H7 (cell line): ENCODE measurements around the gene RAPGEF5. TPM values are rescaled to one million over a fixed set of nuclear protein-coding genes. Genes with fewer than 3 reads are reported as not detected.

Source experiments
- DNase-seq: peaks from one replicate; pipeline ENCODE4 v3.0.0; 2012
- H3K27me3 ChIP-seq: 2 replicates; pipeline ENCODE4 v1.6.0; 2011; ENCODE audit warnings: mild to moderate bottlenecking, low read length; ENCODE audit not compliant: control insufficient read depth, insufficient read depth
- H3K36me3 ChIP-seq: replicated peaks from 2 replicates; pipeline ENCODE4 v1.5.1; 2011; ENCODE audit warnings: low read length; ENCODE audit not compliant: control insufficient read depth, insufficient read depth
- H3K4me3 ChIP-seq: 2 replicates; pipeline ENCODE4 v1.5.1; 2011; ENCODE audit warnings: low read depth, mild to moderate bottlenecking, control low read depth, low read length, moderate library complexity; ENCODE audit not compliant: insufficient read depth
- total RNA-seq: library from RNA; depleted of rRNA; stranded (reverse); fragments of >200 nt; shearing (Covaris generic); gene quantifications from 2 replicates; pipeline ENCODE4 v1.2.3, GENCODE V29; 2014

The RAPGEF5 gene
- total RNA-seq, 1 experiment from 2014 or later, result 4.2 TPM

- Histone ChIP-seq H3K4me3 (no peak overlapping the region), H3K36me3 (no peaks in the 10 kb centered on the region), H3K27me3 (no peaks in the 10 kb centered on the region)
- DNase-seq, result no peak
Observed at GRCh38 chr7:22231141-22231540, 125.8 kb downstream of the RAPGEF5 start.

- no peak overlapping the region for H3K4me3 ChIP-seq
- H3K36me3 ChIP-seq, result no peaks in the 10 kb centered on the region
- no peaks in the 10 kb centered on the region for H3K27me3 ChIP-seq
- DNase-seq, result no peak
Observed at GRCh38 chr7:22230238-22230637, 126.7 kb downstream of the RAPGEF5 start.

GRCh38 chr7:22229148-22229547, 127.8 kb downstream of the RAPGEF5 start:
- Histone ChIP-seq H3K27me3 (no peaks in the 10 kb centered on the region), H3K4me3 (no peak overlapping the region), H3K36me3 (no peaks in the 10 kb centered on the region)
- no peak for DNase-seq

GRCh38 chr7:22223807-22224206, 133.1 kb downstream of the RAPGEF5 start:
- DNase-seq, result no peak
- Histone ChIP-seq H3K4me3 (no peak overlapping the region), H3K27me3 (no peaks in the 10 kb centered on the region), H3K36me3 (no peaks in the 10 kb centered on the region)

DNA sequence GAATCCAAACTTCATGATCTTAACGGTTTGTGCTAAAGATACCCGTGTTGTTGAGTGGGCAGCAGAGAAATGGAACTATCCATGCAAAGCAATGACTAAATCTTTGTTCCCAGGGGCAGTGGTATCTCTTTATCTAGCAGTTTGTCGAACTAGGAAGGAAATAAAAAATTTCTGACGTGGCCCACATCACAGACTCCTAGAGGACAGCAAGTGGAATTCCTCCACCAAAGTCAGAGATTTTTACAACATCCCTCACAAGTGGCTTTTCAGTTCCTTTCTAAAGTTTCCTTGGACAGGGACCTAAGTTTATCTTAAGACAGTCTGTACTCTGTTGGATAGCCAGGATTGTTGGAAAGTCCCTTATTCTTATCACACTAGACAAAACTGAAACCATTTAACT, 136.0 kb downstream of the RAPGEF5 start:
- Histone ChIP-seq H3K27me3 (no peaks in the 10 kb centered on the region), H3K4me3 (no peak overlapping the region), H3K36me3 (no peaks in the 10 kb centered on the region)
- DNase-seq, result no peak

GRCh38 chr7:22219739-22220493, 137.0 kb downstream of the RAPGEF5 start:
- H3K4me3 ChIP-seq, result no peak overlapping the region
- no peaks in the 10 kb centered on the region for H3K36me3 ChIP-seq
- H3K27me3 ChIP-seq, result no peaks in the 10 kb centered on the region
- no peak for DNase-seq

- no peak for DNase-seq
- no peak overlapping the region for H3K4me3 ChIP-seq
- no peaks in the 10 kb centered on the region for H3K27me3 ChIP-seq
- H3K36me3 ChIP-seq, result no peaks in the 10 kb centered on the region
Observed at GRCh38 chr7:22219036-22219435, 137.9 kb downstream of the RAPGEF5 start.

DNA sequence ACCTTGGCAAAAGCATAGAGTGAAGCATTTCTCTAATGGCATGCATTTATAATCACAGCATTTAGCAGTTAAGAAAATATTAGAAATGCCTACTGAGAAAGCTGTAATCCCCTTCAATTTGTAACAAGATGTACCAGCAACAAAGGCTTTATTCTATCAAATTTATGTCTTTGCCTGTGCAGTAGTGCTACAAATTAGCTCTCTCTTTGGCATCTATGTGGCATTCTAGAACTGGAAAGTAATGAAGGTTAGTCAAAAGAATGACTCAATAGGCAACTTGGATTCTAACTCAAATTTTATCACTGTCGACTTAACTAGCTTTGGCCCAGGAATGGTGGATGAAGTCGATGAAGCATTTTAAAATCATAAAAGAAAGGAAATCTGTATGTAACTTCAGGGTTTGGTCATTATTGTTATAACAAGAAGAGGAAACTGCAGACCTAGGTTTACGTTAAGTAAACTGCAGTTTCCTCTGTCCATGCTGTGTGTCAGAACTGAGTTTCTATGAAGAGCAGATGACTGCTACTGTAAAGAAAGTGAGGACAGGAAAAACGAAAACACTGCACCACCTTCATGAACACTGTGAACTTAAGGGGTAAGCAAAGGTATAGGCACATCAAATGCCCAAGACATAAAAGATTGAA, 140.0 kb downstream of the RAPGEF5 start:
- Histone ChIP-seq H3K27me3 (no peaks in the 10 kb centered on the region), H3K36me3 (no peaks in the 10 kb centered on the region), H3K4me3 (no peak overlapping the region)
- no peak for DNase-seq

- DNase-seq, result no peak
Observed at GRCh38 chr7:22216309-22216708, 140.6 kb downstream of the RAPGEF5 start.

DNA sequence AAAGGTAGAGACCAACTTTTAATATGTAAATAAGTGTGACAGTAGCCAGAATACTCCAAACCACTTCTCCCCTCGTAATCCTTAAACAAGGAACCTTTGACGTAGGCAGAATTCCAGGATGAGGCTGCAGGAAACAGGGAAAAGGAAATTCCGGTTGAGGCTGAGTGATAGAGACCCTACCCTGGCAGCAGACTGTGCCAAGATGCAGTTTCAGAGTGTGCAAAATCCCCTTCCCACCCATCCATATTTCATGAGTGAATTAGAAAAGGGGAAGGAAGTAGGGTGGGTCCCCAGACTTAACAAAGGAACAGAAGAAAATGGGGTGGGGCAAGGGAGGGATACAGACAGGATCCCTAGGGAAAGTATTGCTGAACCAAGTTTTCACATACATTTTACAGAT, 143.0 kb downstream of the RAPGEF5 start:
- DNase-seq, result no peak
- no peak overlapping the region for H3K4me3 ChIP-seq
- H3K27me3 ChIP-seq, result no peaks in the 10 kb centered on the region
- H3K36me3 ChIP-seq, result no peaks in the 10 kb centered on the region

More at GRCh38 chr7:22216309-22216708, 140.6 kb downstream of the RAPGEF5 start:
- H3K36me3 ChIP-seq, result no peaks in the 10 kb centered on the region
- H3K27me3 ChIP-seq, result no peaks in the 10 kb centered on the region
- H3K4me3 ChIP-seq, result no peak overlapping the region

DNA sequence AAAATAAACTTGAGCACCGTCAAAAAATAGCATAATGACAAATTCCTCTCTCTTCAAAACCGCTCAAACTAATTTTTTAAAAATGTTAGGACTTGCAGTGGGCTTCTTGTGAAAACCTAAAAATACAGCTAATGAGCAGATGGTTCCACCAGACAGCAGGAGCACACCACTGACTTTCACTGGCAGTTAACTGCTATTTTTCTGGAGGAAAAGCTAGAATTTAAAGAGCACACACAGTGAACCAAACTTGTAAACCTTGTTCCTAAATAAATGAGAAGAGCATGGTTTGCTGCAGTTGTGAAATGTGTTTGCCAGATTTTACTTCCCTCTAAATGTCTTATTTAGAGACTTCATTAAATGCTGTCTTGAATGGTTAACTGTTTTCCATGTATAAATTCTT, 143.9 kb downstream of the RAPGEF5 start:
- Histone ChIP-seq H3K4me3 (no peak overlapping the region), H3K36me3 (no peaks in the 10 kb centered on the region), H3K27me3 (no peaks in the 10 kb centered on the region)
- DNase-seq, result no peak

DNA sequence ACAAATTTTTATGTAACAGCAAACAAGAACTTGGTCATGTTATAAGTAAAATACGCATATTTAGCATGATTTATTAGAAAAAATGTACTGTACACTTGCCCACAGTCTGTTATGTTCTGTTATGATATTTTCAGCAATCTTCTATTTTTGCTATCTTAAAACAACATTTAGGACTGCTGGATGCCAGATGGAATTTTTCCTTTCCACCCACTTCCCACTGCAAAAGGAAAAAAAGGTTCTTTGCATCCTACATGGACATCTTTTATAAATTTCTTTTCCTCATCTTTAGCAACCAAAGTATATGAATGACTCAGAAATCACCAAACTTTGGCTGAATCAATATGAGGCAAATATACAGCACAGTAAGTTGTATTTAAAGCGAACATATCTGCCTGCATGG, 146.0 kb downstream of the RAPGEF5 start:
- no peaks in the 10 kb centered on the region for H3K27me3 ChIP-seq
- H3K36me3 ChIP-seq, result no peaks in the 10 kb centered on the region
- H3K4me3 ChIP-seq, result no peak overlapping the region
- no peak for DNase-seq

- no peak overlapping the region for H3K4me3 ChIP-seq
- no peak for DNase-seq
- no peaks in the 10 kb centered on the region for H3K27me3 ChIP-seq
- no peaks in the 10 kb centered on the region for H3K36me3 ChIP-seq
Observed at GRCh38 chr7:22210355-22210754, 146.6 kb downstream of the RAPGEF5 start.

GRCh38 chr7:22208799-22209198, 148.2 kb downstream of the RAPGEF5 start:
- no peaks in the 10 kb centered on the region for H3K27me3 ChIP-seq
- no peak for DNase-seq
- H3K4me3 ChIP-seq, result no peak overlapping the region
- H3K36me3 ChIP-seq, result no peaks in the 10 kb centered on the region

- Histone ChIP-seq H3K4me3 (no peak overlapping the region), H3K27me3 (no peaks in the 10 kb centered on the region), H3K36me3 (no peaks in the 10 kb centered on the region)
- no peak for DNase-seq
Observed at GRCh38 chr7:22207724-22208225, 149.2 kb downstream of the RAPGEF5 start.
